ENCODE data around the gene ZFYVE27. TPM values are rescaled to one million over a fixed set of nuclear protein-coding genes. Genes with fewer than 3 reads are reported as not detected.

The ZFYVE27 gene
- total and polyA plus RNA-seq, 2 of the 4 experiments (the other 2 are of a cell fraction): 13.1 to 22.2 TPM

- in situ Hi-C loops (cut with MboI; ENCODE audit: low sequenced_read_pairs) (no loop called here), dilution Hi-C loops (cut with HindIII; ENCODE audit: low sequenced_read_pairs, unreplicated experiment) (no loop called here)
- CTCF ChIA-PET: no interaction called here
Measured at GRCh38 chr10:97764519-97764931, 27.6 kb downstream of the ZFYVE27 start.

More at GRCh38 chr10:97764519-97764931, 27.6 kb downstream of the ZFYVE27 start:
- Histone ChIP-seq H3K27me3 (ENCODE audit: control insufficient read depth, insufficient read depth, low read length) (peaks cover 7% of the 10 kb centered on the region; the same call in 1 of the 2 replicates), H2BK5ac (ENCODE audit: low read depth, low read length, poor library complexity, severe bottlenecking) (no peak overlapping the region), H3K4ac (ENCODE audit: low read depth, low read length) (no peak overlapping the region), H3K14ac (replicated peaks; ENCODE audit: low read depth, low read length) (no peak overlapping the region), H3K9me1 (ENCODE audit: insufficient read depth, low read length) (no peaks in the 10 kb centered on the region), H2AK9ac (replicated peaks; ENCODE audit: low read depth, low read length, poor library complexity) (no peak overlapping the region), H3K4me2 (ENCODE audit: low read depth, low read length) (no peak overlapping the region), H3K36me3 (ENCODE audit: control insufficient read depth, insufficient read depth, low read length) (peaks cover 16% of the 10 kb centered on the region), H3K79me1 (ENCODE audit: low read depth in 1 of 2, low read length in 2 of 2) (no peaks in the 10 kb centered on the region), H4K91ac (ENCODE audit: insufficient read depth, low read depth, low read length) (no peak overlapping the region), H3K9ac (ENCODE audit: low read depth, low read length) (no peak overlapping the region), H3K56ac (ENCODE audit: extremely low read depth, insufficient read depth, low read length) (no peak overlapping the region), H2BK15ac (ENCODE audit: low read depth, low read length) (no peak overlapping the region), H3K27ac (ENCODE audit: insufficient read depth, low read length) (no peak overlapping the region), H3K23ac (ENCODE audit: low read depth, low read length) (no peak overlapping the region), H4K5ac (ENCODE audit: low read depth, low read length) (no peak overlapping the region), H2BK120ac (ENCODE audit: low read depth, low read length) (no peak overlapping the region), H3K4me3 (ENCODE audit: insufficient read depth, low read depth, low read length) (no peak overlapping the region), H3K4me1 (ENCODE audit: control insufficient read depth, insufficient read depth, low read length) (no peaks in the 10 kb centered on the region), H3K18ac (ENCODE audit: low read depth, low read length) (no peak overlapping the region), H2AFZ (replicated peaks; ENCODE audit: low read length, poor library complexity) (no peak overlapping the region), H2AK5ac (ENCODE audit: low read depth, low read length) (no peak overlapping the region), H4K20me1 (ENCODE audit: insufficient read depth, low read length) (no peaks in the 10 kb centered on the region), H3K9me3 (ENCODE audit: control insufficient read depth, insufficient read depth, low read length) (no peaks in the 10 kb centered on the region), H2BK20ac (ENCODE audit: low read depth, low read length) (no peak overlapping the region), H4K8ac (ENCODE audit: low read depth in 2 of 2, low read length in 2 of 2) (no peak overlapping the region)
- DNase-seq (no peak), ATAC-seq (ENCODE audit: low read depth) (no peak)
- WGBS, 2 experiments (ENCODE audit: extremely low coverage in 2 of 2, insufficient read length in 1 of 2): no CpG with 5 or more reads among the region's 7 CpGs
- TF ChIP-seq RAD21 (IDR thresholded peaks at IDR 0.05; ENCODE audit: low read length) (no peak), RCOR1 (IDR thresholded peaks at IDR 0.05; ENCODE audit: insufficient replicate concordance, low read length) (no peak), CHD1 (IDR thresholded peaks at IDR 0.05; ENCODE audit: low read depth, low read length) (no peak), MXI1 (IDR thresholded peaks at IDR 0.05; ENCODE audit: borderline replicate concordance, low read depth, low read length) (no peak), MAZ (IDR thresholded peaks at IDR 0.05; ENCODE audit: borderline replicate concordance, low read depth, low read length) (no peak), USF2 (IDR thresholded peaks at IDR 0.05; ENCODE audit: low read depth, low read length) (no peak), POLR2A (IDR thresholded peaks at IDR 0.05; ENCODE audit: low read depth, low read length) (no peak), FOS (IDR thresholded peaks at IDR 0.05; ENCODE audit: low read depth, low read length) (no peak), NFE2L2 (IDR thresholded peaks at IDR 0.05; ENCODE audit: low read depth, low read length) (no peak), BHLHE40 (IDR thresholded peaks at IDR 0.05; ENCODE audit: low read depth, low read length) (no peak)
- intact Hi-C loops (cut with micrococcal nuclease): no loop called here
- BruUV-seq (replicated peaks): no TSS peak
- POLR2A ChIA-PET (ENCODE audit: unreplicated experiment): no interaction called here

Measured in IMR-90 (cell line).